Astrocyte of the hippocampus (primary cell): ENCODE measurements around the gene NRIP2.
A peak's percentile ranks its signal among the peaks of the same experiment; 100 is the strongest.

ENCODE experiments used
- DNase-seq: peaks from one replicate; pipeline ENCODE4 v3.0.0; 2011; ENCODE audit warnings: low read depth, low spot score

NRIP2 gene

GRCh38 chr12:2845280-2845679 lies 10.4 kb upstream of the NRIP2 start:
- no peak for DNase-seq

GRCh38 chr12:2844786-2845185 lies 10.0 kb upstream of the NRIP2 start:
- peak; percentile 67 for DNase-seq

- DNase-seq: no peak
These were observed 8.1 kb upstream of the NRIP2 start for GRCh38 chr12:2842948-2843347.

- DNase-seq: peak; percentile 49
These were observed 6.3 kb upstream of the NRIP2 start for GRCh38 chr12:2841056-2841650.

GRCh38 chr12:2836574-2836973 lies 1.7 kb upstream of the NRIP2 start:
- DNase-seq: no peak

GRCh38 chr12:2835691-2836403 lies 1.0 kb upstream of the NRIP2 start:
- no peak for DNase-seq

- DNase-seq: no peak
These were observed 1.0 kb downstream of the NRIP2 start for GRCh38 chr12:2833810-2834209.

GRCh38 chr12:2833327-2833726 lies 1.5 kb downstream of the NRIP2 start:
- no peak for DNase-seq

GRCh38 chr12:2832550-2833127 lies 2.2 kb downstream of the NRIP2 start:
- DNase-seq: no peak

- DNase-seq: no peak
These were observed 5.6 kb downstream of the NRIP2 start for GRCh38 chr12:2829275-2829674.

- no peak for DNase-seq
These were observed 7.9 kb downstream of the NRIP2 start for GRCh38 chr12:2826721-2827515.

GRCh38 chr12:2826036-2826435 lies 8.8 kb downstream of the NRIP2 start:
- DNase-seq: no peak

GRCh38 chr12:2825132-2825531 lies 9.7 kb downstream of the NRIP2 start:
- no peak for DNase-seq

GRCh38 chr12:2824541-2824940 lies 10.3 kb downstream of the NRIP2 start:
- DNase-seq: peak; percentile 23

GRCh38 chr12:2823483-2823882 lies 11.4 kb downstream of the NRIP2 start:
- no peak for DNase-seq

- DNase-seq: no peak
These were observed 14.4 kb downstream of the NRIP2 start for GRCh38 chr12:2820432-2820831.

GRCh38 chr12:2819810-2820209 lies 15.0 kb downstream of the NRIP2 start:
- no peak for DNase-seq

GRCh38 chr12:2813214-2814185 lies 21.3 kb downstream of the NRIP2 start:
- peak; percentile 74 for DNase-seq

- peak; percentile 99 for DNase-seq
These were observed 22.3 kb downstream of the NRIP2 start, which contains the start of gene ITFG2 for GRCh38 chr12:2812290-2813213. ITFG2 (plus strand) TSS chr12:2812668; CDS start chr12:2812761, 93 bp downstream.

GRCh38 chr12:2811801-2812200 lies 23.0 kb downstream of the NRIP2 start:
- DNase-seq: no peak
